Breast epithelium (tissue), 4 donors: ENCODE results near the gene LCK. TPM values are rescaled to one million over a fixed set of nuclear protein-coding genes. Genes with fewer than 3 reads are reported as not detected.

Experiments
- DNase-seq, 2 donors: peaks; one replicate each; pipeline ENCODE4 v3.0.0-alpha.2; 2019; ENCODE audit warnings: low spot score in 2 of 2
- H3K27ac ChIP-seq, 2 donors: fragments of 200-600 bp; sonication (generic) in 1 of 2; one replicate each; pipeline ENCODE4 v1.5.1; 2016 to 2019; ENCODE audit warnings: mild to moderate bottlenecking in 1 of 2
- H3K27me3 ChIP-seq, 2 donors: fragments of 200-600 bp; sonication (generic) in 1 of 2; one replicate each; pipeline versions ENCODE4 v1.5.1 to v1.6.0; 2017 to 2019; ENCODE audit warnings: control low read depth in 1 of 2, mild to moderate bottlenecking in 1 of 2
- H3K36me3 ChIP-seq: fragments of 200-600 bp; one replicate; pipeline ENCODE4 v1.5.1; 2019
- H3K4me1 ChIP-seq, 2 donors: fragments of 200-600 bp; sonication (generic); one replicate each; pipeline ENCODE4 v1.5.1; 2016 to 2019; ENCODE audit warnings: control low read depth in 1 of 2
- H3K4me3 ChIP-seq, 3 donors: fragments of 200-600 bp; sonication (generic); 1 replicate in 2 of 3; 2 replicates in 1 of 3; pipeline ENCODE4 v1.5.1; 2016 to 2019; ENCODE audit warnings: mild to moderate bottlenecking in 3 of 3, moderate library complexity in 2 of 3
- H3K9me3 ChIP-seq, 2 donors: fragments of 200-600 bp; sonication (generic) in 1 of 2; one replicate each; pipeline ENCODE4 v1.5.1; 2016 to 2019; ENCODE audit warnings: control low read depth in 1 of 2
- CTCF ChIP-seq, 3 donors: fragments of 450-650 bp; IDR thresholded peaks; one replicate each; pipeline ENCODE4 v1.5.1; 2016 to 2017; ENCODE audit warnings: antibody characterized with exemption in 3 of 3, mild to moderate bottlenecking in 3 of 3, moderate library complexity in 3 of 3
- POLR2A ChIP-seq: fragments of 450-650 bp; IDR thresholded peaks from one replicate; pipeline ENCODE4 v1.6.1; 2016; ENCODE audit warnings: antibody characterized with exemption, mild to moderate bottlenecking, moderate library complexity
- POLR2AphosphoS5 ChIP-seq, 3 donors: sonication (generic); formaldehyde crosslinking; IDR thresholded peaks; one replicate each; pipeline ENCODE4 v1.6.1; 2017; ENCODE audit warnings: antibody characterized with exemption in 3 of 3
- intact Hi-C: fragments of 100-400 bp; cut with DNase I; formaldehyde crosslinking; loops from one replicate; pipeline ENCODE4 v1.15.1; 2023; ENCODE audit warnings: low total_unique reads
- total RNA-seq, 3 donors: library from RNA; depleted of rRNA; stranded (reverse); fragments of >200 nt; gene quantifications; one replicate each; pipeline ENCODE4 v1.1.0, GENCODE V29; 2016

Gene LCK
- total RNA-seq, 3 donors from 2014 or later: 2.4 to 4.1 (median 2.9) TPM

- DNase-seq: no peak
- Histone ChIP-seq H3K36me3 (peaks cover 5% of the 10 kb centered on the region), H3K27me3 (no peaks in the 10 kb centered on the region), H3K9me3 (no peaks in the 10 kb centered on the region), H3K4me1 (no peaks in the 10 kb centered on the region), H3K4me3 (no peak overlapping the region), H3K27ac (no peak overlapping the region)
- intact Hi-C loops: no loop called here
- TF ChIP-seq POLR2A (no peak), POLR2AphosphoS5 (IDR thresholded peaks at IDR 0.05) (no peak), CTCF (IDR thresholded peaks at IDR 0.05) (no peak)
Observed at GRCh38 chr1:32303358-32303757, 52.3 kb downstream of the LCK start.

GRCh38 chr1:32303997-32304622 is 53.0 kb downstream of the LCK start:
- no peak for TF ChIP-seq CTCF (IDR thresholded peaks at IDR 0.05)
- TF ChIP-seq POLR2AphosphoS5 (IDR thresholded peaks at IDR 0.05): no peak
- no peak for TF ChIP-seq POLR2A
- Histone ChIP-seq H3K4me1 (no peaks in the 10 kb centered on the region), H3K36me3 (peaks cover 5% of the 10 kb centered on the region), H3K4me3 (no peak overlapping the region), H3K27ac (no peak overlapping the region), H3K27me3 (no peaks in the 10 kb centered on the region), H3K9me3 (no peaks in the 10 kb centered on the region)
- no peak for DNase-seq
- intact Hi-C loops: no loop called here

GRCh38 chr1:32305310-32305709 is 54.2 kb downstream of the LCK start:
- DNase-seq: no peak
- Histone ChIP-seq H3K27me3 (no peaks in the 10 kb centered on the region), H3K4me3 (no peak overlapping the region), H3K4me1 (no peaks in the 10 kb centered on the region), H3K9me3 (no peaks in the 10 kb centered on the region), H3K27ac (no peak overlapping the region), H3K36me3 (peaks cover 5% of the 10 kb centered on the region)
- no peak for TF ChIP-seq CTCF (IDR thresholded peaks at IDR 0.05)
- no peak for TF ChIP-seq POLR2A
- no peak for TF ChIP-seq POLR2AphosphoS5 (IDR thresholded peaks at IDR 0.05)
- intact Hi-C loops: no loop called here

GRCh38 chr1:32307324-32307723 is 56.3 kb downstream of the LCK start:
- no peak for DNase-seq
- Histone ChIP-seq H3K36me3 (peaks cover 5% of the 10 kb centered on the region), H3K4me1 (no peaks in the 10 kb centered on the region), H3K9me3 (no peaks in the 10 kb centered on the region), H3K4me3 (no peak overlapping the region), H3K27ac (no peak overlapping the region), H3K27me3 (no peaks in the 10 kb centered on the region)
- intact Hi-C loops: no loop called here
- TF ChIP-seq POLR2A (no peak), POLR2AphosphoS5 (IDR thresholded peaks at IDR 0.05) (no peak), CTCF (IDR thresholded peaks at IDR 0.05) (no peak)

- no peak for DNase-seq
- Histone ChIP-seq H3K27me3 (no peaks in the 10 kb centered on the region), H3K9me3 (no peaks in the 10 kb centered on the region), H3K4me1 (no peaks in the 10 kb centered on the region), H3K4me3 (no peak overlapping the region), H3K27ac (peak overlapping the region; percentile 15 to 36), H3K36me3 (peaks cover 5% of the 10 kb centered on the region)
- TF ChIP-seq CTCF (IDR thresholded peaks at IDR 0.05): no peak
- no peak for TF ChIP-seq POLR2AphosphoS5 (IDR thresholded peaks at IDR 0.05)
- no peak for TF ChIP-seq POLR2A
- intact Hi-C loops: no loop called here
Observed at GRCh38 chr1:32309960-32310359, 58.9 kb downstream of the LCK start.
